Neural cell (in vitro differentiated cells): ENCODE measurements around the gene PPP2R5E. TPM values are rescaled to one million over a fixed set of nuclear protein-coding genes. Genes with fewer than 3 reads are reported as not detected.

Experiments
- H2AFZ ChIP-seq: fragments of 200-600, 300-800 bp; sonication (generic), shearing (Covaris generic); 2 replicates; pipeline ENCODE4 v1.6.0; 2014; ENCODE audit warnings: low read depth, mild to moderate bottlenecking, antibody characterized with exemption, low read length, moderate library complexity
- H3F3A ChIP-seq: fragments of 200-600 bp; shearing (Covaris generic); 2 replicates; pipeline ENCODE4 v1.6.1; 2016; ENCODE audit warnings: mild to moderate bottlenecking, moderate library complexity, mixed read lengths, antibody characterized with exemption, low read length; ENCODE audit not compliant: insufficient read depth, poor library complexity, severe bottlenecking
- H3K27ac ChIP-seq: fragments of 200-600, 300-800 bp; sonication (generic), shearing (Covaris generic); 2 replicates; pipeline ENCODE4 v1.5.1; 2014; ENCODE audit warnings: mild to moderate bottlenecking, low read length, moderate library complexity
- H3K27me3 ChIP-seq: fragments of 300-800, 200-600 bp; sonication (generic), shearing (Covaris generic); 2 replicates; pipeline ENCODE4 v1.6.0; 2014; ENCODE audit warnings: mild to moderate bottlenecking, low read depth, low read length, moderate library complexity; ENCODE audit not compliant: insufficient read depth
- H3K36me3 ChIP-seq: fragments of 300-800, 200-600 bp; sonication (generic), shearing (Covaris generic); 2 replicates; pipeline ENCODE4 v1.5.1; 2014; ENCODE audit warnings: mild to moderate bottlenecking, antibody characterized with exemption, low read length, moderate library complexity; ENCODE audit not compliant: insufficient read depth
- H3K4me2 ChIP-seq: fragments of 300-800, 200-600 bp; sonication (generic), shearing (Covaris generic); 2 replicates; pipeline ENCODE4 v1.6.0; 2014; ENCODE audit warnings: mild to moderate bottlenecking, low read length
- H3K4me3 ChIP-seq: fragments of 300-800, 200-600 bp; sonication (generic), shearing (Covaris generic); 2 replicates; pipeline ENCODE4 v1.5.1; 2014; ENCODE audit warnings: mild to moderate bottlenecking, low read length, moderate library complexity
- H3K79me2 ChIP-seq: fragments of 200-600 bp; shearing (Covaris generic); replicated peaks from 2 replicates; pipeline ENCODE4 v1.6.0; 2014; ENCODE audit warnings: mild to moderate bottlenecking, low read length, moderate library complexity; ENCODE audit not compliant: insufficient read depth
- H3K9ac ChIP-seq: fragments of 300-800, 200-600 bp; sonication (generic), shearing (Covaris generic); 2 replicates; pipeline ENCODE4 v1.6.1; 2016; ENCODE audit warnings: mild to moderate bottlenecking, low read length, mixed read lengths
- H3K9me2 ChIP-seq: fragments of 200-600 bp; shearing (Covaris generic); 2 replicates; pipeline ENCODE4 v1.6.1; 2016; ENCODE audit warnings: mild to moderate bottlenecking, low read length, mixed read lengths; ENCODE audit not compliant: insufficient read depth
- H3K9me3 ChIP-seq: fragments of 200-600, 300-800 bp; sonication (generic), shearing (Covaris generic); 2 replicates; pipeline ENCODE4 v1.6.1; 2016; ENCODE audit warnings: mild to moderate bottlenecking, mixed run types, low read length, moderate library complexity, mixed read lengths
- H4K20me1 ChIP-seq: fragments of 200-600 bp; shearing (Covaris generic); 2 replicates; pipeline ENCODE4 v1.6.1; 2016; ENCODE audit warnings: mild to moderate bottlenecking, mixed run types; ENCODE audit not compliant: insufficient read depth
- EP300 ChIP-seq: fragments of 450-650 bp; conservative IDR thresholded peaks from 2 replicates; pipeline ENCODE4 v1.6.1; 2014; ENCODE audit warnings: antibody characterized with exemption, mild to moderate bottlenecking, moderate library complexity; ENCODE audit not compliant: poor library complexity, severe bottlenecking
- EZH2 ChIP-seq: fragments of 200-600, 300-800 bp; shearing (Covaris generic), sonication (generic); IDR thresholded peaks from 2 replicates; pipeline ENCODE4 v1.6.1; 2014; ENCODE audit warnings: antibody characterized with exemption, low read length, borderline replicate concordance, mild to moderate bottlenecking; ENCODE audit not compliant: insufficient read depth, poor library complexity, severe bottlenecking
- MXI1 ChIP-seq: fragments of 450-650 bp; conservative IDR thresholded peaks from 2 replicates; pipeline ENCODE4 v1.6.1; 2014; ENCODE audit warnings: antibody characterized with exemption, mild to moderate bottlenecking; ENCODE audit not compliant: poor library complexity, severe bottlenecking
- POLR2AphosphoS5 ChIP-seq: IDR thresholded peaks from 2 replicates; pipeline ENCODE4 v1.6.1; 2012
- RAD21 ChIP-seq: fragments of 450-650 bp; conservative IDR thresholded peaks from 2 replicates; pipeline ENCODE4 v1.6.1; 2014; ENCODE audit warnings: antibody characterized with exemption, mild to moderate bottlenecking, moderate library complexity
- SMC3 ChIP-seq: fragments of 450-650 bp; conservative IDR thresholded peaks from 2 replicates; pipeline ENCODE4 v1.6.1; 2014; ENCODE audit warnings: antibody characterized with exemption, mild to moderate bottlenecking, moderate library complexity; ENCODE audit not compliant: poor library complexity
- TAF1 ChIP-seq: IDR thresholded peaks from 2 replicates; pipeline ENCODE4 v1.6.1; 2012; ENCODE audit warnings: low read depth
- polyA plus RNA-seq: library from polyadenylated mRNA; depleted of rRNA; stranded (reverse); fragments of >200 nt; gene quantifications from 2 replicates; pipeline ENCODE4 v1.2.3, GENCODE V29; 2014
- TF ChIP-seq, protein P1 (sequence below): IDR thresholded peaks from 2 replicates; pipeline ENCODE4 v1.6.1; 2012; ENCODE audit warnings: borderline replicate concordance
- TF ChIP-seq, protein P2 (sequence below): fragments of 450-650 bp; IDR thresholded peaks from 2 replicates; pipeline ENCODE4 v1.5.1; 2014; ENCODE audit warnings: antibody characterized with exemption, mild to moderate bottlenecking, moderate library complexity; ENCODE audit not compliant: poor library complexity, severe bottlenecking

PPP2R5E gene
- polyA plus RNA-seq, 1 donor from 2014 or later = 26.7 TPM

DNA sequence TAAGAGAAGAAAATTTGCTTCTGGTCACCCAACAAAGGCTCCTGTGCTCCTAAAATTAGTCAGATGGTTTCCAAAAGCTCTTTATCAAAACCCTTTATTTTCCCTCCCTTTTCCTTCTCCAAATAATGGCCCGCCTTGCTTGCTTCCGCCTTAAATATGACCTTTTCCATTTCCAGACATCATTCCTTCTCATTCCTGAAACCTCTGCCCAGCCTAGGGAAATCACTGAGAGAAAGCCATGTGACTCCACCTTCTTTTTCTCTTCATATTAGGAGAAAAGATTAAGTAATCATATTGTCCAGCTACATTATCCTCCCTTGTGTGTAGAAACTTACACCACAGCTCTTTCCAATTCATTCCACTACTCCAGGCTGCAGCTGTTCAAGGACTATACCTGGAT, 148.7 kb downstream of the PPP2R5E start:
- Histone ChIP-seq H3K9me2 (no peaks in the 10 kb centered on the region), H3K79me2 (no peaks in the 10 kb centered on the region), H3K27me3 (no peaks in the 10 kb centered on the region), H3K4me3 (no peak overlapping the region), H3K9ac (no peak overlapping the region), H3F3A (no peaks in the 10 kb centered on the region), H3K9me3 (no peaks in the 10 kb centered on the region), H4K20me1 (no peaks in the 10 kb centered on the region), H3K36me3 (no peaks in the 10 kb centered on the region), H3K27ac (no peak overlapping the region), H2AFZ (no peak overlapping the region), H3K4me2 (no peak overlapping the region)
- TF ChIP-seq, protein P1, sequence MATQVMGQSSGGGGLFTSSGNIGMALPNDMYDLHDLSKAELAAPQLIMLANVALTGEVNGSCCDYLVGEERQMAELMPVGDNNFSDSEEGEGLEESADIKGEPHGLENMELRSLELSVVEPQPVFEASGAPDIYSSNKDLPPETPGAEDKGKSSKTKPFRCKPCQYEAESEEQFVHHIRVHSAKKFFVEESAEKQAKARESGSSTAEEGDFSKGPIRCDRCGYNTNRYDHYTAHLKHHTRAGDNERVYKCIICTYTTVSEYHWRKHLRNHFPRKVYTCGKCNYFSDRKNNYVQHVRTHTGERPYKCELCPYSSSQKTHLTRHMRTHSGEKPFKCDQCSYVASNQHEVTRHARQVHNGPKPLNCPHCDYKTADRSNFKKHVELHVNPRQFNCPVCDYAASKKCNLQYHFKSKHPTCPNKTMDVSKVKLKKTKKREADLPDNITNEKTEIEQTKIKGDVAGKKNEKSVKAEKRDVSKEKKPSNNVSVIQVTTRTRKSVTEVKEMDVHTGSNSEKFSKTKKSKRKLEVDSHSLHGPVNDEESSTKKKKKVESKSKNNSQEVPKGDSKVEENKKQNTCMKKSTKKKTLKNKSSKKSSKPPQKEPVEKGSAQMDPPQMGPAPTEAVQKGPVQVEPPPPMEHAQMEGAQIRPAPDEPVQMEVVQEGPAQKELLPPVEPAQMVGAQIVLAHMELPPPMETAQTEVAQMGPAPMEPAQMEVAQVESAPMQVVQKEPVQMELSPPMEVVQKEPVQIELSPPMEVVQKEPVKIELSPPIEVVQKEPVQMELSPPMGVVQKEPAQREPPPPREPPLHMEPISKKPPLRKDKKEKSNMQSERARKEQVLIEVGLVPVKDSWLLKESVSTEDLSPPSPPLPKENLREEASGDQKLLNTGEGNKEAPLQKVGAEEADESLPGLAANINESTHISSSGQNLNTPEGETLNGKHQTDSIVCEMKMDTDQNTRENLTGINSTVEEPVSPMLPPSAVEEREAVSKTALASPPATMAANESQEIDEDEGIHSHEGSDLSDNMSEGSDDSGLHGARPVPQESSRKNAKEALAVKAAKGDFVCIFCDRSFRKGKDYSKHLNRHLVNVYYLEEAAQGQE = no peak
- no peak for TF ChIP-seq POLR2AphosphoS5
- TF ChIP-seq, protein P2, sequence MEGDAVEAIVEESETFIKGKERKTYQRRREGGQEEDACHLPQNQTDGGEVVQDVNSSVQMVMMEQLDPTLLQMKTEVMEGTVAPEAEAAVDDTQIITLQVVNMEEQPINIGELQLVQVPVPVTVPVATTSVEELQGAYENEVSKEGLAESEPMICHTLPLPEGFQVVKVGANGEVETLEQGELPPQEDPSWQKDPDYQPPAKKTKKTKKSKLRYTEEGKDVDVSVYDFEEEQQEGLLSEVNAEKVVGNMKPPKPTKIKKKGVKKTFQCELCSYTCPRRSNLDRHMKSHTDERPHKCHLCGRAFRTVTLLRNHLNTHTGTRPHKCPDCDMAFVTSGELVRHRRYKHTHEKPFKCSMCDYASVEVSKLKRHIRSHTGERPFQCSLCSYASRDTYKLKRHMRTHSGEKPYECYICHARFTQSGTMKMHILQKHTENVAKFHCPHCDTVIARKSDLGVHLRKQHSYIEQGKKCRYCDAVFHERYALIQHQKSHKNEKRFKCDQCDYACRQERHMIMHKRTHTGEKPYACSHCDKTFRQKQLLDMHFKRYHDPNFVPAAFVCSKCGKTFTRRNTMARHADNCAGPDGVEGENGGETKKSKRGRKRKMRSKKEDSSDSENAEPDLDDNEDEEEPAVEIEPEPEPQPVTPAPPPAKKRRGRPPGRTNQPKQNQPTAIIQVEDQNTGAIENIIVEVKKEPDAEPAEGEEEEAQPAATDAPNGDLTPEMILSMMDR = no peak

DNA sequence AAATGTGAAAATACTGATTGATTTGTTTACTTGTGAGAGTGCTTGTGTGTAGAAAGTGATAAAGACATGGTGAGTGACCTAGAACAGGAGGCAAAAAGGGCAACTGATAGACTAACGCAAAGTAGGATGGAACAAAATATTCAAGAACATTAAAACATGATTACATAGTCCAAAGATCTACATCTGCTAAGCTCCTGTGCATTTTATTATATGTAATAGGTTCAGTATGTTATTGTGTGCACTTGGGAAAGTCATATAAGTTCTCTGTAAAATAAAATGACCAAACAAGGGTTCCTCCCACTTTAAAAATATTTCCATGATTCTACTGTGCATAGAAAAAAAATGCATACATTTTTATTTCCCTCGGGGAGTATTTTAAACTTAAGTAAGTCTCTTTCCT, 150.2 kb downstream of the PPP2R5E start:
- Histone ChIP-seq H3K4me2 (no peak overlapping the region), H4K20me1 (no peaks in the 10 kb centered on the region)
- TF ChIP-seq MXI1 (no peak), POLR2AphosphoS5 (no peak), SMC3 (no peak), TAF1 (no peak), RAD21 (no peak), EZH2 (no peak), EP300 (no peak)
- TF ChIP-seq, protein P2 = no peak
- TF ChIP-seq, protein P1 = no peak

More for the DNA sequence above, 150.2 kb downstream of the PPP2R5E start:
- Histone ChIP-seq H3K4me3 (no peak overlapping the region), H3F3A (no peaks in the 10 kb centered on the region), H3K79me2 (no peaks in the 10 kb centered on the region), H3K9ac (no peak overlapping the region), H3K36me3 (no peaks in the 10 kb centered on the region), H3K27ac (no peak overlapping the region), H3K27me3 (no peaks in the 10 kb centered on the region), H2AFZ (no peak overlapping the region), H3K9me3 (no peaks in the 10 kb centered on the region), H3K9me2 (no peaks in the 10 kb centered on the region)
